ENCODE results near the gene ANKRD27.
"Not testable (repeated sequence)": the region's sequence is repeated elsewhere in the genome, so short reads cannot be mapped to it uniquely, and the experiment has no call there.

The ANKRD27 gene

GRCh38 chr19:32653599-32653915 is 21.4 kb downstream of the ANKRD27 start:
- DNase-seq (ENCODE audit: low read depth in 1 of 2, low spot score in 1 of 2) = no peak

DNA sequence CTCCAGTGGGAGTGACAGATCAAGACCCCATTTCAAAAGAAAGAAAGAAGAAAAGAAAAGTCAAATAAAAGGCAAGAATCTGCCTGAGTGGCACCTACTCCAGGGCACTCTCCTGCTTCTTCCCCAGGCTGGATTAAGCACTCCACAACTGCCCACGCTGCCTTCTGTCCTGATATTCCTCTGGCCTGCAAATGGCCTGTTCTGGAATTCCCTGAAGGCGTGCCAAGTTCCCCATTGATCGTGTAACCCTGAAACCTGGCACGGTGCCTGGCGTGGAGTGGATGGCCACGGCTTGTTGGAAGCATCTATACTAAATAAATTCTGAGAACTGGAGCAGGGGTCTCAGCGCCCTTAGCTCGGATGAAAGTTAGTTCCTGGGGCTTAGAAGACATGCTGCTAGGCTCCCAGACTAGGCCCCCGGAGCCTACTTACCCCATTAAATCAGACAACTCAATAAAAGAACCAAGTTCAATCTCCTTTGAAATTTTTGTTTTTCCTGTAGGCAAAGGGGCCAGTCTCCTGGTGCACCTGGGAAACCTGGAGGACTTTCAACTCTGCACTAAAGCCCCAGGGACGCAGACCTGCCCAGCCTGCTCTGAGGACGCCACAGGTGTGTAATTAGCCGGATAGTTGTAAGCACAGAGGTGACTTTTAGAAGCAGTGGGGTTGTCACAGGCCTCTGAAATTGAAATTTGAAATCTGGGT is 21.9 kb downstream of the ANKRD27 start:
- DNase-seq (ENCODE audit: low read depth in 1 of 2, low spot score in 1 of 2) = no peak

DNA sequence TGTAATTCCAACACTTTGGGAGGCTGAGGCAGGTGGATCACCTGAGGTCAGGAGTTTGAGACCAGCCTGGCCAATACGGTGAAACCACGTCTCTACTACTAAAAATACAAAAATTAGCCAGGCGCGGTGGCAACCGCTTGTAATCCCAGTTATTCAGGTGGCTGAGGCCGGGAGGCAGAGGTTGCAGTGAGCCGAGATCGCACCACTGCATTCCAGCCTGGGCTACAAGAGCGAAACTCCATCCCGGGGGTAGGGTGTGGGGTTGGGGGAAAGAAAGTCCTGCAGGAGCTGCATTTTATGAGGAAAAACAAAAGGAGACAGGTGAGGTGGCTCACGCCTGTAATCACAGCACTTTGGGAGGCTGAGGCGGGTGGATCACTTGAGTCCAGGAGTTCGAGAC is 22.6 kb downstream of the ANKRD27 start:
- not testable (repeated sequence) for DNase-seq (ENCODE audit: low read depth in 1 of 2, low spot score in 1 of 2)

DNA sequence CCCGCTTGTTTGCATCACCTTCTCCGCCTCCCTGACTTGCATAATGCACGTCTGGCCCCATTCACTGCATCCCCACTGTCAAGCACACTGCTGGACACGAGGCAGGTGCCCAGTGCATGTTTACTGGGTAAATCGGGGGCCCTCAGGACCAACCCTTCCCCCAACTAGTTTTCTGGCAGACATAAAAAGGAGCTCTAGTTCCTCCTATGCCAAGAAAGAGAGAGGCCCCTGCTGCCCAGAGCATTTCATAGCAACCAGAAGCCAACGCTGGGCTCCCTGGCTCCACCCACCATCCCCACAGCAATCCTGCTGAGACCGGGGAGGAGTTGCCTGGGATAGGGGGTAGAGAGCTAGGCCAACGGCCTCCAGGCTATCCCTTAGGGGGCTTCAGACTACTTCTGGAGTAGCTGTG is 23.2 kb downstream of the ANKRD27 start:
- no peak for DNase-seq (ENCODE audit: low read depth in 1 of 2, low spot score in 1 of 2)

DNA sequence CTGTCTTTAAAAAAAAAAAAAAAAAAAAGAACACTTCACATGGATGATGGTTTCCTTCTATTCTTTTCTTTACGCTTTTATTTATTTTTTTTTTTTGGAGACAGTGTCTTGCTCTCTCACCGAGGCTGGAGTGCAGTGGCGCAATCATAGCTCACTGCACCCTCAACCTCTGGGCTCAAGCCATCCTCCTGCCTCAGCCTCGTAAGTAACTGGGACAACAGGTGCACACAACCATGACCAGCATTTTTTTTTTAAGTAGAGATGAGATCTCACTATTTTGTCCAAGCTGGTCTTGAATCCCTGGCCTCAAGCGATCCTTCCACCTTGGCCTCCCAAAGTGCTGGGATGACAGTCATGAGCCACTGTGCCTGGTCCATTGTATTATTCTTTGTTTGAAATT is 24.3 kb downstream of the ANKRD27 start:
- no peak for DNase-seq (ENCODE audit: low read depth in 1 of 2, low spot score in 1 of 2)

- no peak for DNase-seq (ENCODE audit: low read depth in 1 of 2, low spot score in 1 of 2)
Measured at GRCh38 chr19:32649751-32650150, 25.2 kb downstream of the ANKRD27 start.

- DNase-seq (ENCODE audit: low read depth in 1 of 2, low spot score in 1 of 2) = no peak
Measured at GRCh38 chr19:32647361-32647760, 27.6 kb downstream of the ANKRD27 start.

DNA sequence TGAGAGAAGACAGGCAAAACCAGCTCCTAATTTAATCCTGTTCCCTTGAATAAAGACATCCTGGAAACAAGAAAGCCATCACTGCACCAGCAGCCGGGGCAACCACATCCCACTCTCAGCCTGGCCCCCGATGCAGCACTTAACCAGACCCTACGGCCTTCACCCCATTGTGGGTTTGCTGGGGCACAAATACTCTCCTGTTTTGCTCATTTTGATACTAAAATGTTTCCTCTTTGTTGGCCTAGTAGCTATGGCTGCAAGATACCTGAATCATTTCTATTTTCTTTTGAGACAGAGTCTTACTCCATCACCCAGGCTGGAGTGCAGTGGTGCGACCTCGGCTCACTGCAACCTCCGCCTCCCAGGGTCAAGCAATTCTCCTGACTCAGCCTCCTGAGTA is 28.4 kb downstream of the ANKRD27 start:
- DNase-seq (ENCODE audit: low read depth in 1 of 2, low spot score in 1 of 2) = no peak

- DNase-seq (ENCODE audit: low read depth in 1 of 2, low spot score in 1 of 2) = peak; percentile 24 to 41
Measured at GRCh38 chr19:32642771-32643170, 32.2 kb downstream of the ANKRD27 start.

DNA sequence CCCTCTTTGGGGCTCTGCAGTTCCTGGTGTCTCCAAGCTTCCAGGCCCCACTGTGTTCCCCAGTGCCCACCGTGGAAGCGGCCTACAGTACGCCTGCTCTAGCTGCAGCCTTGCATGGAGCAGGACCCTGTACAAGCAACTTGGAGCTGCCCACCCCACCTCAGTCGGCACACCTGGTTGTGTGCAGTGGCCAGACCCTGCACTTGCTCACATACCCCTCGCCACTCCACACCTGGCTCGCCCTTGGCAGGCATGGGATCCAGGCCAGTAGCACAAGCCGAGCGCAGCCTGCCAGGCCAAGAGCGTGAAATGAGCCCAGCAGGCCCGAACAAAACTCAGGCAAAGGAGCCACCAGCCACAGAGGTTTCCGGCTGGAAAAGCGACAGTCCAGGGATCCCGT is 36.4 kb downstream of the ANKRD27 start:
- no peak for DNase-seq (ENCODE audit: low read depth in 1 of 2, low spot score in 1 of 2)

GRCh38 chr19:32637480-32637879 is 37.5 kb downstream of the ANKRD27 start:
- no peak for DNase-seq (ENCODE audit: low read depth in 1 of 2, low spot score in 1 of 2)

- no peak for DNase-seq (ENCODE audit: low read depth in 1 of 2, low spot score in 1 of 2)
Measured at GRCh38 chr19:32631381-32631780, 43.6 kb downstream of the ANKRD27 start.

DNA sequence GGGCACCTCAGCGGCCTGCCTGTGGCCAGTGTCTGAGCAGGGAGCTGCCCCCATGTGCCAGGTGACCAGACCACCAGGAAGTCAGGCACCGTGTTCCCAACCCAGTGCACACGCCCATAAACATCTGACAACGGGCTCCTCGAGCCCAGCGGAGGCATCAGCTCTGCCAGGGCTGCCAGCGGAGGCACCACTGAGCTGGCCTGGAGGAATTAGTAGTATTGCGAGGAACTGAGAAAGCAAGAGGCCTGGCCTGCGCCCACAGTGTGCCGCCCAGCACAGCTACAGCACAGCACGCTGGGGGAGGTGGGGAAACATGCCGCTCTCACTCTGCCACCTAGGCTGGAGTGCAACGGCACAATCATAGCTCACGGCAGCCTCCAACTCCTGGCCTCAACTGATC is 44.6 kb downstream of the ANKRD27 start:
- DNase-seq (ENCODE audit: low read depth in 1 of 2, low spot score in 1 of 2) = no peak

DNA sequence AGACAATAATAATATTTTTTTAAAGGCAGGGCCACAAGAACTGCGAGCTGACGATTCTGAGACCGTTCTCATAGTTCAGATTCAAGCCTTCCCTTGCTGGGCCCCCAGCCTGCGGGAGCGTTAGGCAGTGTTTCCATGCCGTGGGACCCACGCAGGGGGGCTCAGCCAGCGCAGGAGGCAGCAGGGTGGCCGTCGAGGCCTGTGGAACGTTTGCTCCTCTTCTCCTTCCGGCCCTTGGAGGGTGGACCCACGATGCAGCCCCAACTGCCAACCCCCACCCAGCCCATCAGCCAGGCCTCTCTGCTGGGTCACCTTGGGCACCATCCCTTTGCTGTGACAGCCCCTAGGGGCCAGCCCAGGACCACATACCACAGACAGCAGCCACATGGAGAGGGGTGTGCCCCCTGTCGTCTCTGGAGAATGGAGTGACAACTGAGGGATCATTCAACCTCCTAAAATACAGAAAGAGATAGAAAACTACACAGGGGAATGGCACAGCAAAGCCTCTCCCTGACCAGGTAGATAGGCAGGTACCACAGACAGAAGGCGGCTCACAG is 47.2 kb downstream of the ANKRD27 start:
- DNase-seq (ENCODE audit: low read depth in 1 of 2, low spot score in 1 of 2) = no peak

DNA sequence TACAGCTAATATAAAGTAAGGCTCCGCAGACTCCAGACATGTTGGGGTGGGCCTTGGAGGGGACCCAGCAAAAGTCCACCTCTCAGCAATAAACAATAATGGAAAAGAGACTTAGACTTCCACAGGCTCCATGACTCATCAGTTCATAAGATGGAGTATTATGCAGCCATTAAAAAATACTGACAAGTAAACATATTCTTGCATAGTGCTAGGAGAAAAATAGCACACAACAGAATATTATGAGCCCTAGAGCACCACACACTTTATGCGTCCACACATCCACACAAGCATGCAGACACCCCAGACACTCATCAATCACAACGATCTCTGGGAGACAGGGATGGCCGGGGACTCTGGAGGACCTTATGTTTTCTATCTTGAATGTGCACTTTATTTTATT is 48.0 kb downstream of the ANKRD27 start:
- no peak for DNase-seq (ENCODE audit: low read depth in 1 of 2, low spot score in 1 of 2)

DNA sequence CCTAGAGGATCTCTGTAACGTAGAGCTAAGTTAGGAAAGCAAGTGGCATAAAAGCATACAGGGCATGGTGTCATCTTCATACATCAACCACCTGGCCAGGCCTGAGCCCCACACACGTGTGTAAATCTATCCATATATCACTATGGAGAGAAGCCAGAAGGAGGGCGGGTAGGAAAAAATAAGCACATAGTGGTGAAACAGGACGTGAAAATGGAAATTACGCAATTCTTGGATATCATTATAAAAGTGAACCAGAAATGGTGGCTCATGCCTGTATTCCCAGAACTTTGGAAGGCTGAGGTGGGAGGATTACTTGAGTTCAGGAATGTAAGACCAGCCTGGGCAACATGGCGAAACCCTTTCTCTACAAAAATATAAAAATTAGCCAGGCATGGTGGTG is 50.6 kb downstream of the ANKRD27 start:
- no peak for DNase-seq (ENCODE audit: low read depth in 1 of 2, low spot score in 1 of 2)

DNA sequence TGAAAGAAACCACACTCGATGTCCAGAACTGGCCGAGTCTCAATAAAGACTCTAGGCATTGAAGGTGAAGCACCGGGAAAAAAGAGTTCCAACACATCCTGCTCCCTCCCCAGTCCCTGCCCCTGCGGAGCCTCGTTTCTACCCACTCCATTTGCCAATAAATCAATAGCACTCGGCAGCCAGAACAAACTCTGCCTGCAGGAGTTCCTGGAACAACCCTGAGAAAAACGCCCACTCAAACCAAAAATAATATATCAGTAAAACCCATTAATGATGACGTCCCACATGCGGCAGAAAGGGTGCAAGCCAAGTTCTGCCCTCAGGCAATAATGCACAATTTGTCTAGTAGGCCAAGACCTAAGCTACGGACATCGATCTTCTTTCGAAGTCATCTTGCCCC is 53.0 kb downstream of the ANKRD27 start:
- no peak for DNase-seq (ENCODE audit: low read depth in 1 of 2, low spot score in 1 of 2)

GRCh38 chr19:32619051-32619685 is 55.8 kb downstream of the ANKRD27 start:
- no peak for DNase-seq (ENCODE audit: low read depth in 1 of 2, low spot score in 1 of 2)

- DNase-seq (ENCODE audit: low read depth in 1 of 2, low spot score in 1 of 2) = no peak
Measured at GRCh38 chr19:32615569-32615968, 59.4 kb downstream of the ANKRD27 start.

DNA sequence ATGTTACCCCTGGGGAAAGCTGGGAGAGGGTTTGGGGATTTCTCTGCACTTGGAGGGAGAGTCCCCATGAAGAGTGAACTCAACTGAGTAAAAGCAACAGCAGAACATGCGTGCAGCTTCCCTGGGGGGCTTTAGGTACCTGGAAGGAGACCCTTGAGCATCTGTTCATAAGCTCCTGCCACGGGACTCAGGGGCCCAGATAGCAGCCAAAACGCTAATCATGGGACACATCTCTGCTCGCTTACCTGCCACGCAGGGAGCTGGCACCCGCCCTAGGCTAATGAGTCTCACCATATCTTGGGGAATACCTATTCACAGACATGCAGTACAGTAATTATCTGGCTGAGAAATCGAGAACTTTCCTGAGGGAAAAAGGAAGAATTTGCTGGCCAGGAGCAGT is 60.1 kb downstream of the ANKRD27 start:
- DNase-seq (ENCODE audit: low read depth in 1 of 2, low spot score in 1 of 2) = no peak

DNA sequence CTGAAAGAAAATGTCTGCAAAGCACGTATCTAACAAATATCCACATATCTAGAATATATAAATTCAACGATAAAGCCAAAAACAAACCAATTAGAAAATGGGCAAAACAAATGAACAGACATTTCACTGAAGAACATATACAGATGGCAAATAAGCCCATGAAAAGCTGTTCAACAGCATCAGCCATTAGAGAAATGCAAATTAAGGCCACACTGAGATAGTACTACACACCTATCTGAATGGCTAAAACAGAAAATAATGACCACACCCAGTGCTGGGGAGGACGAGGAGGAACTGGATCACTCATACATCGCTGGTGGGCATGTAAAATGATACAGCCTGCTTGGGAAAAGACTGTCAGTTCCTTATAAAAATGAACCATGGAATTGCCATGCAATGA is 62.0 kb downstream of the ANKRD27 start:
- DNase-seq (ENCODE audit: low read depth in 1 of 2, low spot score in 1 of 2) = no peak

- no peak for DNase-seq (ENCODE audit: low read depth in 1 of 2, low spot score in 1 of 2)
Measured at GRCh38 chr19:32611161-32611560, 63.8 kb downstream of the ANKRD27 start.

DNA sequence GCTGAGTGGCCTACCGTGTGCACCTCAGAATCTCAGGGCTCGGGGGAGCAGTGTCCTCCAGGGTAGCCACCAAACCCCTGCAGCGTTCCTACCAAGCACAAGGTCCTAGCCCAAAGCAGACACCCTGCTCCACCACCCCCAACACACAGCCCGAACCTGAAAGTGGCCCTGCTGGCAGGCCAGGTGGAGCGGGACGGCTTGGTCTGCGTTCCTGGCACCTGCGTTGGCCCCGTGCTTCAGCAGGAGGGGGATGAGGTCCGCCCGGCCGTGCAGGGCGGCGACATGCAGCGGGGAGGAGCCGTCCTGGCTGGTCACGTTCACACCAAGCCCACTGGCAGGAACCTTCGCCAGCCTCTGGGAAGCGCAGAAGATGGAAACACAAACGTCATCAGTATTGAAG is 67.5 kb downstream of the ANKRD27 start:
- no peak for DNase-seq (ENCODE audit: low read depth in 1 of 2, low spot score in 1 of 2)

Data from activated T-helper 1 cell treated with anti-CD3 and anti-CD28 coated beads, Interleukin-2, amount 50 U/mL, for 16 hours (primary cell).